Fibroblast of skin of left biceps (primary cell): Measurements from ENCODE around the gene CWC27.

Source experiments
- DNase-seq, 2 experiments: peaks; one replicate each; pipeline ENCODE4 v3.0.0-alpha.2; 2013; ENCODE audit warnings: low read depth in 2 of 2

Gene CWC27

DNA sequence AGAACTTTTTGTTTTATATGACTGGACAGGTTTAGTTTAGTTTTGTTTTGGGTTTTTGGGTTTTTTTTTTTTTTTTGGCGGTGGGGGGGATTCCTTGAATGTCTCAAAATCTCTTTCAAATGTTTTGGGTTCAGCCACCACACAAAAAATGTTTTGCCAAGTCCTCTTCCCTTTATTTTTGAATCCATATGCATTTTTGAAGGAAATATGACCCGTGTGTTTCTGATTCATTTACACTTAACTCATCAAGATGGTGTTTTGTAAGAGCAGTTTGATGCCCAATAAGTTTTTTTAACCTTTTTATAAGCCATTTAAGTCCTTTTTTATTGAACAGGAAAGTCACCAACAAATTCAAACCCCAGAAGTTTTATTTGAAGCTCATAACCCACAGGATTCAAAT lies 209.8 kb downstream of the CWC27 start:
- DNase-seq: no peak

DNA sequence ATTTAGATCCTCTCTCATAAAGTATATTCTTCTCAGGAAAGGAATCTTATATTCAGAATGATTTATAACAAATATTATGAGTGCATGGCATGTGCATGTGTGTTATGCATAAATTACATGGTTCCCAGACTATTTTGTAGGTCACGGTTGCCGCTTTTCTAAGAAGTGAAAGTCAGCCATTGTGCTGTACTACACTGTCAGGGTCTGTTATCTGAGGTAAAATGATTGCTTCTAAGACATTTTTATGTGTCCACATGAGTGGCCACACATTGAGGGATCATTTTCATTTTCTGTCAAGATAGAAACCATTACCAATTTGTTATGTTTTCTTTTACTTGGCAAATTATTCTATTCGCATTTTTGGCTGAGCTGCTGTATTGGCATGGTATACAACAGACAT lies 210.8 kb downstream of the CWC27 start:
- no peak for DNase-seq

DNA sequence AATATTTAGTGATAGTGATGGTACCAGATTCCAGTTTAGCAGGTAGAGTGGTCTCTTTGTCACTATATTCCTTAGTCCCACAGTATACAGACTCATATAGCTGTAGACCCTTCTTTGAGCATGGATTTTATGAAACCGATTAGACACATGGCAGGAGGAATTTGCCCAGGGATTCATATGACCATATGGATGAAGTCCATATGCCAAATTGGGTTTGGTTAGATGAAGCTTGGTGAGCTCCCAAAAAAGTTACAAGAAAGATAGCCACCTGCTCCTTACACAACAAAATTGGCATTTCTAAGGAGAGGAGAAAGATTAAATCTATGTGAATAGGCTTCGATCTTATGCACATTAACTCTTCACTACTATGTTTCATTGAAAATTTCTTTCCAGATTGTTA lies 211.4 kb downstream of the CWC27 start:
- DNase-seq: no peak

DNA sequence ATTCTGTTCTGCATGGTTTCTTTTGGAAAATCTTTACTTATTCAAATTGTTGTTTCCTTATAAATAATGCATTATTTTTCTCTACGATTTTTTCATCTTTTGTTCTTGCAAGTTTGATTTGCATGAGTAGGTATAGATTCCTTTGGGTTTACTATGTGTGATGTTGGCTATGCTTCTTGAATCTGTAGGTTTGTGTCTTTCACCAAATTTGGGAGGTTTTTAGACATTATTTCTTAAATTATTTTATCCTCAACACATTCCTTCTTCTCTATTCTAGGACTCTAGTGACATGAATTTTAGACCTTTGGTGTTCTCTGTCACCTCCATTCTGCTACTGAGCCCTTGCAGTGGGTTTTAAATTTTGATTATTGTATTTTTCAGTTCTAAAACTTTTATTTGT lies 219.0 kb downstream of the CWC27 start:
- DNase-seq: no peak

DNA sequence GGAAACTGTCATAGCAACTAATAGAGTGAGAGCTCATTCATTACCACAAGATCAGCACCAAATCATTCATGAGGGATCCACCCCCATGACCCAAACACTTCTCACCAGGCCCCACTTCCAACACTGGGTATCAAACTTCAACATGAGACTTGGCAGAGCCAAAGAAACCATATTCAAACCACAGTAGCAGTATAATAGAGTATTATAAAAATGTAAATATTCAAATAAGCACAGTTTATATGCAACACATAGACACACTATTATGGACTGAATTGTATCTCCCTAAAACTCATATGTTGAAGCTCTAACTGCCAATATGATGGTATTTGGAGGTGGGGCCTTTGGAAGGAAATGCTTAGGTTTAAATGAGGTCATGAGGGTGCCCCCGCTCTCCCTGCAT lies 240.5 kb downstream of the CWC27 start:
- no peak for DNase-seq

DNA sequence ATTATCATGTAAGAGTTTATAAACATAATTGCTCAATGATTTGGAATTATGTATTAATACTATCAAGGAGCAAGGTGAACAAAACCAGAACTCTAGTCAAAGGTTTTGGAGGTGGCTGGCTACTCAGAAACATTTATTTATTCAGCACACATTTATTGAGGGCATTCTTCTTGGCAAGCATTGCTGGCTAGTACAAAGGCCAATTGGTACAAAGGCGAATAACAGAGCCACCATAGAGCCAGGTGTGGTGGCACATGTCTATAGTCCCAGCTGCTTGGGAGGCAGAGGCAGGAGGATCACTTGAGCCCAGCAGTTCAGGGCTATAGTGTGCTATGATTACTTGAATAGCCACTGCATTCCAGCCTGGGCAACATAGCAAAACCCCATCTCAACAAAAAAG lies 242.1 kb downstream of the CWC27 start:
- no peak for DNase-seq

DNA sequence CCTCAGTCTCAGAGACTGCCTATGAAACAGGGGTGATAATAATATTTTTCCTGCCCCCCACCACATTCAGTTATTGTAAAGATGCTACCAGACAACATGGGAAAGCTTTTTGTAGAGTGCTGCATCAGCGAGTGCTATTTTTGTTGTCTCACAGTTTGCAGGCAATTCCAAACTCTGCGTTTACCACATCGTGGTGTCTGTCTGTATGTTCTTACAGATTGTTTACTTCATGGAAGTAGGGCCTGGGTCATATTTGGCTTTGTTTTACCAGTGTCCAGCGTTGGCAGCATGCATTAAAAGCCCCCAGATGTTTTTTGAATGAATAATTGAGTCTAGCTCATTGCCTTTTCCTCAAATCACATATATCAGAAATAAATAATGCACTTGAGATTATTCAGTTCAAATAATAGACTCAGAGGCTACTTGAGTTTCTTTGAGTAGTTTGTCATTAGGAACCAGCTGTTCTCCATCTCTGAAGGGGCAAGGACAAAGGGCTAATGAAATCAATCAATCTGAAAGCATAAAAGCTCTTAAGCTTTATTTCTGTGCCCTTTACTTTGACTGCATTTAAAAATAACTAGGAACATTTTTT lies 243.7 kb downstream of the CWC27 start:
- no peak for DNase-seq

DNA sequence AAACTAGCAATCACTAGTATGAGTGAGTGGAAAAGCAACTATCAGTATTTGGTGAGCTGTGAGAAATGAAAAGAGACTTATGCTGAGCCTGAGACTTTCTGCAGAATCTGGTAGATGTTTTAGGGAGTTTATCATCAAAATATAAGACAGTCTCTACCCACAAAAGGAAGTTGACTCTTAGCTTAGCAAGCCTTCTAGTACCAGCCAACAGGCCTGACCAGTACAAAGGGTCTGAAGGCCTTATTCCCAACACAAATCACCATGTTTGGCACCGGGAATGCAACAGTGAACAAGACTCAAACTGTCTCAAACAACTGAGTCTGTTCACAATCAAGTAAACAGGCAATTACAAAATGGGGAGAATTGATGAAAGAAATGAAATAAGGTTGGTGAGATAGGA lies 244.4 kb downstream of the CWC27 start:
- no peak for DNase-seq

DNA sequence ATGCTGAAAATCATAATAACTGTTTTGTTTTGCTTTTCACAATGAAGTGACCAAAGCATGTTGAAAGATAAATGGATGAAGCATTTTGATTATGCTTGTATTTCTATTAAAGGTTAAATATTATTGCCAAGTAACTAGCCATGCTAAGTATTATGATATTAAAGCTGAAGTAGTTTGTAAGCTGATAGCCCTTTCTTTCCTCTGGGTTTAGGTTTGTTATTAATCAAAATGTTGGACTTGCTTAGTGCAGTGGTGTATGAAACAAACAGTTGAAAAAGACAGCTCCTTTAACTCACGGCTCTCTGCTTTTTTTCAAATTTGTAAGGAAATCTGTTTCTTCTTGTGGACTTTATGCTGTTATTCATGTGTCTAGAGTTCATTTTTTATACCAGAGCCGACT lies 246.0 kb downstream of the CWC27 start:
- DNase-seq: no peak

DNA sequence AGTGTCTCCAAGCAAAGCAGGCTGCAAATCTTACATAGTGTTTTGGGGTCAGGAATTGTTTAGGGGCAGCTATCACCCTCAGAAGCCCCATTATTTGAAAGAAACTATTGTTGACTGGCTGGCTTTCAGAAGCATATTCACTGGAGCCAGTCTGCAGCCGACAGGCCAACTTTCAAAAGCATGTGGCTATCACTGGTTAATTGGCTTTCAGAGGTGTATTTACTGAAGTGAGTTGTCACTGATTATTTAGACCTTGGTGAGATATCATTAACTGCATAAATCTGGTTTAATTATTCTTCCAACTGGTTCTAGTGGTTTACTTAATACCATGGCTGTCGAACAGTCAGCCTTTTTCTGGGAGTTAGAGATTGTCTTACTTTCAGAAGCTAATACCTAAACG lies 247.0 kb downstream of the CWC27 start:
- DNase-seq: no peak

DNA sequence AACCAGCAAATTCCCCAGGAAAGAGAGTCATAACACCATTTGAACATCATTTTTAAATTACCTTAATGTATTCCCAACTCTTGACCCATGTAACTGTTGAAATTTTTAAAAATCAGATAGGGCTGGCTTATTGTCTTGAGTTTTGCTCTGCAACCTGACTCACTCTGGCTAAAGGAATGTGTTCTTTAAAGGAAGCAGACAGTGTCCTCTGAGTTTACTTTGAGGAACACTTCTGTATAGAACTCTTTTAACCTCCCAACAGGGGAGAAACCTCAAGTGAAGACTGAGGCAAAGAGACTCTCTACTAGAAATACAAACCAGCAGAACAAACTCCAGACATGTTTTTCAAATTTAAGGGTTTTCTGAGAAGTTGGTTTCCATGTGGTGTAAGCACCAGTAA lies 248.9 kb downstream of the CWC27 start:
- DNase-seq: no peak

DNA sequence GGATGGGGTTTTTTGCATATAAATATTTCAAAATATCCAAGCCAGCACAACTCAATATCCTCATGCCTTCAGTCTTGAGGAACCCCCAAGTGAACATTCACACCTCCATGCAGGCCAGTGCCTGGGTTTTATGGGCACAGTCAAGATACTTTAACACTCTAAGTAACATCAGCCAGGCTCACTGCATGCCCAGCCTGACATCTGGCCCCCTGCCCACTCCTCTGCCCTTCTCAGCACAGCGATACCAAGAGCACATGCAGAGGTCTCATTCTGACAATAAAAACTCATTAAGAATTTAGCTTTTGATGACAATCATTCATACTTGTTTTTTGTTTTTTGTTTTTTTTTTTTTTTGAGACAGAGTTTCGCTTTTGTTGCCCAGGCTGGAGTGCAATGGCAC lies 250.0 kb downstream of the CWC27 start:
- no peak for DNase-seq

DNA sequence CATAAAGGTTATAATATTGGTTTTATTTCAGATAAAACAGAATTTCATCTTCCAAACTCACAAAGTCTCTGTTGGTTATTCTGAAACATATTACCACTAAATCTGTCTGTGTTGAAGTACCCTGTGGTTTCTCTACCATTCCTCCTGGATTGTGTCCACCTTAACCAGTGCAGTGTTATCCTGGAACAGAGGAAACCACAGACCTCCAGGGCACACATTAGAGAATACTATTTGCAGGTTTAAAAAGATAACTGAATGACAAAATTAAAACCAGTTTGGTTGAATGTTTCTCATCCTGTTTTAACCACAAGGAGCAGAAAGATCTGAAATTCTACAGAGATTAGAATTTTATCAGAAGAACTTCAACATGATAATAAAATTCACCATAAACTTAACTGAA lies 251.8 kb downstream of the CWC27 start:
- DNase-seq: peak in 1 of 2 experiments; percentile 63

DNA sequence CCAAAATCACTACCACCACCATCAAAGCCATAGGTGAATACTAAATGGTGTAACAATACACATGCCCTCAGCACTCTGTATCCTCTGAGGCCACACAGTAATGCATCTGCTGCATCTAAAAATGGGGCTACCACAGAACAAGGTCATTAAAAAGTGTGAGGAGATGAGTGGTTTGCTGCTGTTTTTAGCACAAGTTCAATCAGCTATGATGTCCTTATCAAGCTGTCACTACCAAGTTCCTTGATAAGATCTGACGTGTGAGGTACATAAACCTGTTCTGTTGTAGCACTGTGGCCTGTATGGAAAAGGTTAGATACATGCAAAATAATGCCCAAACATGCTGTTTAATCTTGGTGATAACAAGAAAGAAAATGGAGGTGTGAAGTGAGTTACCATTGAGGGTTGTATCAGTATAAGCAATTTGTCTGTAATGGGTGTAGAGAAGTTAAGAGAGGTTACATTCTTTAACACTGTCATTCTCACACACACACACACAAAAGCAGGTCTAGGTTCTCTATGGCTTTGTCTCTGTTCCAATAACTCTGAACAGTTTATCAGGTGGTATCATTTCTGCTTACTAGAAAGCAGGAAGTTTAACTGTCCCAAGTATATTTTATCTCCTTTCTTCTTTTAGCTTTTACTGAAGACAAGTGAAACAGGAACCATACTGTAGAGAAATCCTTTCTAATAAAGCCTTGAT lies 252.9 kb downstream of the CWC27 start:
- DNase-seq: no peak

DNA sequence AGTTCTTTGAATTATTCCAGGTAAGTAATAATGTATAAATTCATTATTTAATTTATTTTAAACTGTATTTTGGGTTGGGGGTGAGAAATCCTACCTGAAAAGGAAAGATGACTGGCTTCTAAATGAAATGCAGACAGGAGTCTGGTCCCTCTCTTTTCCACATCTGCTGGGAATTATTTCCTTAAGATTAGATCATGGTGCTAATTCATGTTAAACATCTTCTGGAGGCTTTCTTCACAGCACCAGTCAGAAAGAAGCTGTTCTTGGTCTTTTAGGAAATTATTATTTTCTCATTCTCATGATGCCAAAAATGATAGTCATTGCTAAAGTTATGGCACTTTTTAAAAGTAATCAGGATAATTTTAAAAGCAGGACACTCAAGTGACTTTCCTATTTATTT lies 254.2 kb downstream of the CWC27 start:
- no peak for DNase-seq

DNA sequence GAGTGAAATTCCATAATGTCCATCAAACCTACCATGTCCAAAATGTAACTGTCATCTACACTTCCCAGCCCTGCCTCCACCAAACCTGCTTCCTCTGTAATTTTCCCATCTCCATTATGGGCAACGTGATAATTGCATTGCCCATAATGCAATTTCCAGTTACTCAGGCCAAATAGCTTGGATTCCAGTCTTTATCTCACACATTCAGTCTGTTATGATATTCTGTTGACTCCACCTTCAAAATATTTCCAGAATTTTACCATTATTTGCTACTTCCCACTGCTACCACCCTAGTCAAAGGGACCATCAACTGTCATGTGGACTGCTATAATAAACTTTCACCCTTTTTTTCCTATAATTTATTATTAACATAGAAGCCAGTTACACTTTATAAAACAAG lies 256.0 kb downstream of the CWC27 start:
- no peak for DNase-seq

DNA sequence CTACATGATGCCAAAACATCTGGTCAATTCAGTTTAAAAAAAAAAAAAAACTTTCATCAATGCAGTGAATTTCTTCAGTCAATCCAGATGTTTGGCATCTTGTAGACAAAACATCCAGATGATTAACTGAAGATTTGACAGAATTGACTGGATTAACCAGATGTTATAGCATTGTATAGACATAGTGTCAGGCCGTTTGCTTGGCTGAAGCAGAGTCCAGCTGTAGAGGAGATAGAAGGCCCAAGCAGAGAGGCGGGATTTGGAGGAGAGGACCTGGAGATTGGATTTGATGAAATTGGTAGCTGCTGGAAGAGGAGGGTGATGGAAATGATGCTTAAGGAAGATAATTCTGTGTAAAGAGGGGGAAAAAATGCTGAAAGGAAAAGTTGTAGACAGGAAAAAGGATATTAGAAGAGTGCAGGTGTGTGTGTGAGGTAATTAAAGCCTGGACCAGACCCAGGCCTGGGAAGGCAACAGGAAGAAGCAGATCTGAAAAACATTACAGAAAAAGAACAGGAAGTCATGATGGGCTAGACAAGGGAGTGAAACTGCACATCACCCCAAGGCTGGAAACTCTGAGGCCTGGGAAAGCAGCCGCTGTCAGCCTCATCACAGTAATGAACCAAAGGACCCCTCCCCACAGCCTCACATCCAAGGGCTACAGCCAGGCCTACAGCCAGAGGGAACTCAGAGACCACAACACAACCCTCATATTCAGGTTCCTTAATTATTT lies 258.3 kb downstream of the CWC27 start:
- no peak for DNase-seq

DNA sequence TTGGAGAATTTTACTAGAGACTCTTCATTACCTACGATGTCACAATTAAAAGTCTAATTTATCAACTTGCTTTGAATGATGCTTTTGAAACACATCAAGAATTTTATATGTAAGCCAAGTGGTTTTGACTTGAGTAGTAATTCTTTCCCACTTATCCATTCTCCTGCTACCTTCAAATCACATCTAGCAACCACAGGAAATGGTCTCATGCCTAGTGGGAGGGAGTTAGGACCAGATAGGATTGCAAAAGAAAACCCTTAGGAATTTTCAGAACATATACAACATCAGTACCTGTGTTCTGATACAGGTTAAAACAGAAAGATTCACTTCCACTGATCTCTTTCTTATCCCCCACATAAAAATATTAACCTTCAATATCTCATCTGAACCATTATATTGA lies 260.4 kb downstream of the CWC27 start:
- DNase-seq: no peak

DNA sequence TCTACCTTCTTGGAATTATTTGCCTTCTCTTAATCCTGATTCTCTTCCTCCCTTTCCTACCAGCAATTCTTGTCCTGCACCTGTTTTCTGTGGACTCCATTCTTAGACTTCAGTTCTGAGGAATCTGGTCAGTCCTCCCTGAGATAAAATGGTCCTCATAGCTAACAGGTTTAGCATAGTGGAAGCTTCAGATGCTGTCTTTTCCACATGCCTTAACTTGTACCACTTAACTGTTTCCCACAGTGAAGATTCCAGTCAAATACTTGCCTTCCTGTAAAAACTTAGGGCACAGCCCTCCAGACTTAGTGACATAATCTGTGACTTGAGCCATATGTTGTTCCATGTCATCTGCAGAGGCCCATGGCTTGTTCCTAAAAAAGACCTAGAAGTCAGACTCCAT lies 261.3 kb downstream of the CWC27 start:
- DNase-seq: no peak

DNA sequence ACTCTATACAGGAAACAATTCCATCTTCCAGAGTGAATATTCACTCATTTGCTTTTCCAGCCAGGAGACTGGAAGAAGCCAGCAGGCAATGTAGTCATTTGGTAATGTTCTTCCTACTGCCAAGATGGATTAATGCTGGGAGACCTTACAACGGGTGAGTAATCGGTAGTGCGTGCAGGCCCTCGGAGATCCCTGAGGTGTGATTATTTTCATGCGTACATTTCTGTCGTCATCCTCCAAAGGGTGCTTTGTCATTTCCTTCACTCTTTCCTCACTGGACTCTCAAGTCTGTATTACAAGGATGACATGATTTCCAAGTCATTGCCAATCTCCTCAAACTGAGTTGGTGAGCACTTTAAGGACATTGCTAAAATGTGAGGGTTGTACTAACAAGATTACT lies 263.5 kb downstream of the CWC27 start:
- peak; percentile 79 to 84 for DNase-seq

DNA sequence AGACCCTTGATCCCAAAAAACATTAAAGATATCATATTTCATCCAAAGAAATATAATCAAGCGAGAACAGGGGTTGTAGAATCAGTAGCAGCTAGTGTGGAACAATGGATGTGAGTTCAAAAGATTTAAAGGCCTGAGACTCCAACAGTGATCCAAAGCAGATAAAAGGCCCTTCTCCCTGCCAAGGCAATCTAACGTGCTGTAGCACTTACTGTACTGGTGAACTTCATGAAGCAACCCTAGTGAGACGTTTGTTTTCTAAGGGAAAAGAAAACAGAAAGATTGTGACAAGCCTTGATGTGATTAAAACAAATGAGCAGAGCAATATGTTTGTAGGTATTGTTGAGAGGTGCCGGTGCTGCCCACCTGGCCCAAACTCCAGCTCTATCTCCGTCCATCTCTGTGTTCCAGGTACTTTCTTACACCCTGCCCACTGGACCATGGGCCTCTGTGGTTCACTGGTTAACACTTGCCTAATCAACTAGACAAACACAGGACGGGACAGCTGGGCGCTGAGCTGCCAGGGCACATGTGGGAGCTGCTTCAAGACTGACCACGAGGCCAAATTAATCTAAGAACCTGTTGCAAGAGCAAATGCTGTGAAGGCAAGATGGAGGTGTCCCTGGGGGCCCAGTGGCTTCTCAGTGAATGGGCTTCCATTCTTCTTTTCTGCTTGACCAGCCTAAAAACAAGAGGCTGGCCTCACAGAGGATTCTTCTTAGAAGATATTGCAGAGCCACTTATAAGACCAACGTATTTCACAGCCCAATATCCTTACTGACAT lies 265.5 kb downstream of the CWC27 start:
- no peak for DNase-seq

DNA sequence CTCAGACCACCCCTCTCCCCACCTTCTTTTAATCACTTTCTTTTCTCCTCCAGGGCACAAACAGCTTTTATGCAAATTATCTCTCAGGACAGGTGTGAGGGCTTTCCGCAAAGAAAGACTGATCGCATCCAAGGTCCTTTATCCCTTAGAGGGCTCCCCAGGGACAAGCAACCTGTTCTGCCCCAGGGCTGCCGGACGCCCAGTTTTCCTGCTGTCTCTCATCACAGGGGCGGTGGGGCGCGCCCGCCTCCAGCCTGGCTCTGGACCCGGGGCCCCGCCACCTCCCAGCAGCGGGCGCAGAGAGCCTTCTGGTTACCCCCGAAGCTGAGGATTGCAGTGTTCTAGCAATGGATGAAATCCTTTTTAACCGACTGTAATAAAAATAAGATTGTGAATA lies 266.1 kb downstream of the CWC27 start:
- DNase-seq: no peak
